ENCODE data around the gene MATCAP1.

Gene MATCAP1

GRCh38 chr16:67207249-67208091 is 23.7 kb upstream of the MATCAP1 start:
- DNase-seq: no peak

- no peak for DNase-seq
These were observed 23.1 kb upstream of the MATCAP1 start for GRCh38 chr16:67206838-67207248.

- no peak for DNase-seq
These were observed 22.5 kb upstream of the MATCAP1 start for GRCh38 chr16:67206129-67206837.

GRCh38 chr16:67204076-67204475 is 20.3 kb upstream of the MATCAP1 start:
- DNase-seq: no peak

GRCh38 chr16:67202956-67203493 is 19.3 kb upstream of the MATCAP1 start:
- no peak for DNase-seq

- DNase-seq: no peak
These were observed 18.7 kb upstream of the MATCAP1 start for GRCh38 chr16:67202426-67202825.

GRCh38 chr16:67201411-67202345 is 17.9 kb upstream of the MATCAP1 start:
- no peak for DNase-seq

- DNase-seq: no peak
These were observed 16.7 kb upstream of the MATCAP1 start for GRCh38 chr16:67200491-67200890.

GRCh38 chr16:67199808-67200198 is 16.0 kb upstream of the MATCAP1 start:
- no peak for DNase-seq

- DNase-seq: peak; percentile 21
These were observed 15.4 kb upstream of the MATCAP1 start, which contains the start of gene ELMO3 for GRCh38 chr16:67199011-67199807. ELMO3 (plus strand) TSS chr16:67199131; CDS start chr16:67199327, 196 bp downstream.

- no peak for DNase-seq
These were observed 14.5 kb upstream of the MATCAP1 start for GRCh38 chr16:67198238-67198734.

GRCh38 chr16:67197704-67198103 is 13.9 kb upstream of the MATCAP1 start:
- no peak for DNase-seq

GRCh38 chr16:67196881-67197280 is 13.1 kb upstream of the MATCAP1 start:
- no peak for DNase-seq

- no peak for DNase-seq
These were observed 11.9 kb upstream of the MATCAP1 start for GRCh38 chr16:67195676-67196075.

GRCh38 chr16:67194260-67194659 is 10.5 kb upstream of the MATCAP1 start:
- no peak for DNase-seq

- no peak for DNase-seq
These were observed 9.8 kb upstream of the MATCAP1 start for GRCh38 chr16:67193536-67193935.

- no peak for DNase-seq
These were observed 9.1 kb upstream of the MATCAP1 start for GRCh38 chr16:67192781-67193361.

- peak; percentile 68 for DNase-seq
These were observed 8.4 kb upstream of the MATCAP1 start, which contains the start of gene E2F4 for GRCh38 chr16:67191995-67192681. E2F4 (plus strand) TSS chr16:67192155; CDS start chr16:67192228, 73 bp downstream.

- DNase-seq: no peak
These were observed 7.7 kb upstream of the MATCAP1 start for GRCh38 chr16:67191411-67191994.

Measured in NCI-H774 (cell line).